Epithelial cell of prostate (primary cell): ENCODE results near the gene CAMSAP2.

Source experiments
- DNase-seq: peaks from one replicate; pipeline ENCODE4 v3.0.0-alpha.2; 2011; ENCODE audit warnings: low read depth, low spot score
- H3K27ac ChIP-seq: fragments of 450-650 bp; 2 replicates; pipeline ENCODE4 v1.5.1; 2017; ENCODE audit warnings: mild to moderate bottlenecking

CAMSAP2 gene

DNA sequence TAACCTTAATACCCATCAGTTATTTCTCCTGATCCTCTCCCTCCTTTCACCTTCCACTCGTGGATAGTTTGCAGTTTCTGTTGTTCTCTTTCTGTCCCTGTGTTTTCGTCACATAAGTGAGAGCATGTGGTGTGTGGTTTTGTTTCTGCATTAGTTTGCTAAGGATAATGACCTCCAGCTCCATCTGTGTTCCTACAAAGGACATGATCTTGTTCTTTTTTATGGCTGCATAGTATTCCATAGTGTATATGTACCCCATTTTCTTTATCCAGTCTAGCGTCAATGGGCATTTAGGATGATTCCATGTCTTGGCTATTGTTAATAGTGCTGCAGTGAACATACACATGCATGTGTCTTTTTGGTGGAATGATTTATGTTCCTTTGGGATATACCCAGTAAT, 97.5 kb downstream of the CAMSAP2 start:
- no peak overlapping the region for H3K27ac ChIP-seq
- DNase-seq: no peak

DNA sequence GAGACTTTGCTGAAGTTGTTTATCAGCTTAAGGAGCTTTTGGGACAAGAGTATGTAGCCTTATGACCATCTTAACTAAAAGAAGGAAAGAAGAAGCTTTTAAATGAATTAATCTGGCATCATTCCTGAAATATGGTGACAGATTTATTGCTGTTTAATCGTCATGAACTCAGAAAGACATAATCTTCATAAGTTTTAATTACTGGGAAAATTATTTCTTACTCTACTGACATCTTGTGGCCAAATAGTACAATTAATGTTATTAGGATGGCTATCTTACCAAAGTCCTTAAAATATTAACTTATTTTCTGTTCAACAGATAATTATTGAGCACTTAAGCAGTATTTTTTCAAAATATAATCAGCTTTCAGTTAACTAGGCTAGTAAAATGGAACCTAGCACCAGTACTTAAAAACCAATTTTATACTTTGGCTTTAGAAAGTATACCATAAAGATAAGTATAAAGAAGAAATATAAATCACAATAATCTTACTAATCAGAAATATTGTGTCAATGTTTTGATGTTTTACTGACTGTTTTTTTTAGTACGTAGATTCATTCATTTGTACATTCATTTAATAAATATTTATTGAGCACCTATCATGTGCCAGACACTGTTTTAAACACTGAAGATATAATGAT, 99.4 kb downstream of the CAMSAP2 start:
- DNase-seq: no peak
- H3K27ac ChIP-seq: no peak overlapping the region

DNA sequence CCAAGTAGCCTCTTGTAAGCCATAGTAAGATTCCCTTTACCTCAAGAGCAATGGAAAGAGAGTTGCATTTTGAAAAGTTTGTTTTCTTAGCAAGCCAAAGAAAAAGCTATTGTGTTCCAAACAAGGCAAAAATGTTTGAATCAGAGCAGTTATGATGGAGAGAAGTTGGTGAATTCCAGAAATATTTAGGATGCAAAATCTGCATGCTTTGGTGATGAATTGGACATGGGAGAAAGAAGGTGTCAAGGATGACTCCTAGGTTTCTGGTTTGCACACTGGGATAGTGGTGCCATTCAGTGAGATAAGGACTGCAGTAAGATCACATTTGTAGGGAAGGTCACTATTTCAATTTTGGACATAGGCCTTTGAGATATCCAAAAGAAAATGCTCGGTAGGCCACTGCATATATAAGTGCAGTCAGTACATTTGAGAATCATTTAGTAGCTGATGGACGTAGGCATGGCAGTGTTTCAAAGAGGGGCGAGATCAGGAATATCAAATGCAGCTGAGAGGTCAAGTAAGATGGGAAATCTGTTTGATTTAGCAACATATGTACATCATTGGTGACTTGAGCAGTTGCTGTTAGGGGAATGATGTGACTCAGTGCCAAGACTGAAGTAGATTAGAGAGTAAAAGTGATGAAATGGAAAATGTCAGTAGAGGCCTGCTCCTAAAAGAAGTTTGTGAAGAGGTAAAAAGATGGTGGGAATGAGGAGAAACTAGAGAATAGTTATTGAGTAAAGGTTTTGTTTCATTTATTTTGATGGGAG, 100.2 kb downstream of the CAMSAP2 start:
- DNase-seq: no peak
- H3K27ac ChIP-seq: no peak overlapping the region

DNA sequence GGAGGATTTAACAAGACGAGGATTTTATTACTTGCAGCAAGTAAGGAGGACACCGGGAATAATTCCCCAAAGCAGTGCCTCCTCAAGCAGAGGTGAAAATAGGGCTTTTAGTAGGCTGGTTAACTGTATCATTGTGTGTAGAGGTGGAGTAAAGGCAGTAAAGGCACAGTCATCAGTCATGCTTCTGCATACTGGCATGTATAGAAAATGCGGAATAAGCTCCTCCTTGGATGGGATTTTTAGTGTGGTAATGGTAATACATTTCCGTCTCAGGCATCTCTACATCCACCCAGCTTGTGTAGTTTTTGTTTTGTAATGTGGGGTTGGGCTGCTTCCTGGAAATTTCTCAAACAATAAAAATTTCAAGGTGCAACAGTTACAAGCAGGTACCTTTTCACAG, 106.7 kb downstream of the CAMSAP2 start:
- H3K27ac ChIP-seq: no peak overlapping the region

DNA sequence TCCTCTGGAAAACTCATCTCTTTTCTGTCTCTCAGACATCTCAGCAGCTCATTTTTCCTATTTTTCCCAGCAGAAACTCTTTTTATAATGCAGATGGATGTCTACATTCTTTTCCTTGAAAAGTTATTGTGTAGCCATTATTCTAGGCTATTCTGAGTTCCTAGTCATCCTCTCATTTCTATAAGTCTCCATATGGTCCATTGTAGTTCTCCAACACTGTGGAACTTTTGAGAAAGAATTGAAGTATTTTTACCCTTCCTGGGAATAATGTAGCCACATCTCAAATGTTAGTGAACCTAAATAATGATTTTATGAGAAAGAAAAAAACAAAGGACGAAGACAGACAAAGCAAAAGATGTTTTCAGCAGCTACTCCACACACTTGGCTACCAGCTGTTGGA, 107.7 kb downstream of the CAMSAP2 start:
- no peak for DNase-seq
- no peak overlapping the region for H3K27ac ChIP-seq

More for the DNA sequence above, 106.7 kb downstream of the CAMSAP2 start:
- no peak for DNase-seq

DNA sequence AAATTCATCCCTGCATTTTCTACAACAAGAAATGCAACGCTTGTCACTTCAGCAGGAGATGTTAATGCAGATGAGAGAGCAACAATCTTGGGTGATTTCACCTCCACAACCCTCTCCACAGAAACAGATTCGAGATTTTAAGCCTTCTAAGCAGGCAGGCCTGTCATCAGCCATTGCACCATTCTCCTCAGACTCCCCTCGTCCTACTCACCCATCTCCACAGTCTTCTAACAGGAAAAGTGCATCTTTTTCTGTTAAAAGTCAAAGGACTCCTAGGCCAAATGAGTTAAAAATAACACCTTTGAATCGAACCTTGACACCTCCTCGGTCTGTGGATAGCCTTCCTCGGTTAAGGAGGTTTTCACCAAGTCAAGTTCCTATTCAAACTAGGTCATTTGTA, 110.7 kb downstream of the CAMSAP2 start:
- DNase-seq: no peak
- H3K27ac ChIP-seq: no peak overlapping the region

DNA sequence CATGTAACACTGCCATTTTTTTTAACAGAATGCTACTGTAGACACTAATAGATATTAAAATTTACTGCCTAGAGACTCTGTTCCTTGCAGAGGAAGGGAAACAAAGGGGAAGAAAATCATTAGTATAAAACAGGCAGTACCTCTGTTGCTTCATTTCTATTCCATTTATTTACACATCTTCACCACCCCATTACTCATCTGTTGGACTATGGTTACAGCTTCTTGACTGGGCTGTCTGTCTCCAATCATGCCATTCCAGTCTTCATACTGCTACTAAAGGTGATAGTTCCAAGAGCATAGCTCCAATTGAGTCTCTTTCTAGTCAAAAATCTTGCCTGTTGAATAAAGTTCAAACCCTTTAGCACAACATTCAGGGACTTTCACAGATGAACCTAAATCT, 111.9 kb downstream of the CAMSAP2 start:
- peak; percentile 16 for DNase-seq
- peak overlapping the region; percentile 4 for H3K27ac ChIP-seq

DNA sequence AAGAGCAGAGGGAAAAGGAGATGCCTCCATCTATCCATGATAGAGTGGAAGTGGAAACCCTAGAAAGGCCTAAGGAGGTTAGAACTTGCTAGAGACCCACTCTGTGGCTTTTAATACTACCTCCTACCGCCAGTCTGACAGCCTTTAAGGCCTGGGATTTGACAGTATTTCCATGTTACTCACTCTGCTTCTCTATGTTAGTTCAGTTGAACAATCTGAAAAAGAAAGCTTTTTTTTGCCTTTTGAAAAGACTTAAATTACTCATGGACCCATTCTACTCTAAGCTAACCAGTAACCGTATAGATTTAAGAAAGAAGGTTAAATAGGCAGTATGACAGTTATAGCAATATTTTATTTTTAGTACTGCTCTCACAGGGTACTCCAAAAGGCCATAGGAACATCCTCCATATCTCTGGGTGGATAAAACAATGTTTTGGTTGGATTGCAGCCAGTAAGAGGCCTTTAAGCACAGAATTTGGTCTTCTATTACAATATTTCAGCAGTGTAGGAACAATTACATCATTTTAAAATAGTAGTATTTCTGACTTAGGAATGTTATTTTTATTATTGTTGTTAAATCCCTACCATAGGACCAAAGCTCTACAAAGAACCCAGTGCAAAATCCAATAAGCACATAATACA, 118.1 kb downstream of the CAMSAP2 start:
- no peak overlapping the region for H3K27ac ChIP-seq
- DNase-seq: no peak

DNA sequence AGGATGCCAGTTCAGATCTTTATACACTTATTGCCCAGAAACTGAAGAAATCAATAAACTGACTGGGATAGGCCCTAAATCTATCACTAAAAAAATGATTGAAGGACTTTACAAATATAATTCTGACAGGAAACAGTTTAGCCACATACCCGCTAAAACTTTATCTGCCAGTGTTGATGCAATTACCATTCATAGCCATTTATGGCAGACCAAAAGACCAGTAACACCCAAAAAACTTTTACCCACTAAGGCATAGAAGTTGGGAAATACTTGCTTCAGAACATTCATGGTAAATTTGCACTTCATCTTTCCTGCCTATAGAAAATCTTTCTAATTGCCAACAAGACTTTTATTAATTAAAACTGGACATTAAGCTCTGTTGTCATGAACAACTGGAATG, 119.1 kb downstream of the CAMSAP2 start:
- no peak for DNase-seq

DNA sequence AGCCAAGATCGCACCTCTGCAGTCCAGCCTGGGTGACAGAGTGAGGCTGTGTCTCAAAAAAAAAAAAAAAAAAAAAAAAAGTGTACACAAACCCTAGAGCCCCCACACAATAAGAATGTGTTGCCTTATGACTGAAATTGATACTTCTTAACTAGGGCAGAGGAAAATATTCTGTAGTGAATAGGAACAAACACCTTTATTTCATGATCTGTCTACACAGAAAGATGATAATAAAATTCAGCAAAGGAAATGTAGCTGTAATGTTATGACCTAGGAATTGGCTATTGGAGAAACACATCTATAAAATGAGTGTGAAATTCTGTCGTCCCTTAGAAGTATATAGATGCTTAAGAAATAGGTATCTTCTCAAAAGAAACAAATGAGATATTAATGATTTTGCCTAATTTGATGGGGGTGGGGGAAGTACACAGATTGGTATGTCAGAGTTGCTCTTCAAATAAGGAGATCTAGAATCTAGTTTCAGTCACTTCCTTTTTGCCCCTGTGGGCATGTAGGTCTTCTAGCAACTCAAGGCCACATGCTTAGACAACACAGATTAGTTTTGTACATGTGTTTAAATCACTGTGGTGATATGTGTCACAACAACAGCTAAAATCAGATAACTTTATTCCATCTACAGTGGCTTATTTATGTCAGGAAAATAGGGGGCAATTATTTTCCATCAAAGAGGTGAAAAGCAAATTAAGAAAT, 123.4 kb downstream of the CAMSAP2 start:
- H3K27ac ChIP-seq: no peak overlapping the region
- DNase-seq: no peak

More for the DNA sequence above, 119.1 kb downstream of the CAMSAP2 start:
- H3K27ac ChIP-seq: no peak overlapping the region

DNA sequence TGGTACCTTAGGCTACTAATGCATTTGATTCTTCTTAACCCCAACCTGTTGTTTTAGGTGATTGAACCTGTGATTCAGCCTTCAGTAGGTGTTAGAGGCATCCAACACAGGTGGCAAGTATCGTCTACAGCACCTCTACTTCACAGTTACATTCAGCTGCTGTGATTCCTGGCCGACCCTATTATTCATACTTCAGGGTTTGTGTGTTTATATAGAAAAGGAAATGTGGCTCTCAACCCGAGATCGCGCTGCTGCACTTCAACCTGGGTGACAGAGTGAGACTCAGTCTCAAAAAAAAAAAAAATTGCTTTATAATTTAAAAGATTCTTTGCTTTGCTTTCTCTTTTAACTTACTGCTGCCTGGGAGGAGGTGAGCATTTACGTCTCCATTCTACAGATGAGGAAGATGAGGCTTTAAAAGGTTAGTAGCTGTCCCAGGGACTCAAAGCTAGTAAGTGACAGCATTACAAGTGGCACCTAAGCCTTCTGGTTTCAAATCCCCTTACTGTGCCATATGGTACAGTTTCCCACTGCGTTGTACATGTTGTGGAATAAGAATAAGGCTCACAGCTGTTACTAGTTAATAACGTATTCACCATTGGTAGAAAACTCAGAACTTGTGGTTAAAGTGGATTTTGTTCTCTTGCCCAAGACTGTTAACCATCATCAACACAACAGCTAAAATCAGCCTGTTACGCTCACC, 124.2 kb downstream of the CAMSAP2 start:
- no peak overlapping the region for H3K27ac ChIP-seq
- no peak for DNase-seq

DNA sequence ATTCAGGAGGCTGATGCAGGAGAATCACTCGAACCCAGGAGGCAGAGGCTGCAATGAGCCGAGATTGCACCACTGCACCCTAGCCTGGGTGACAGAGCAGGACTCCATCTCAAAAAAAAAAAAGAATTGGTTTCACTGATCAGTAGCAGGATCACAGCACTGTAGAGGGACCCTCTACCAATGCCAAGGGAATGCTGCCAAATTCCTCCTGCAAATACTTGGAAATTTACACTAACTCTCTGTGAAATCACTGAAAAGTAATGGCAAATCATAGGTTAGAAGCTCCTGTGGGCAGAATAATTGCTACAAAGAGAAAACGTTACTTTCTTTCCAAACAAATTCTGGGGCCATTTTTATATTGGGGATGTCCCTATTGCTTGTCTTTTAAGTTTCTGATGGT, 127.4 kb downstream of the CAMSAP2 start:
- H3K27ac ChIP-seq: no peak overlapping the region
- no peak for DNase-seq

DNA sequence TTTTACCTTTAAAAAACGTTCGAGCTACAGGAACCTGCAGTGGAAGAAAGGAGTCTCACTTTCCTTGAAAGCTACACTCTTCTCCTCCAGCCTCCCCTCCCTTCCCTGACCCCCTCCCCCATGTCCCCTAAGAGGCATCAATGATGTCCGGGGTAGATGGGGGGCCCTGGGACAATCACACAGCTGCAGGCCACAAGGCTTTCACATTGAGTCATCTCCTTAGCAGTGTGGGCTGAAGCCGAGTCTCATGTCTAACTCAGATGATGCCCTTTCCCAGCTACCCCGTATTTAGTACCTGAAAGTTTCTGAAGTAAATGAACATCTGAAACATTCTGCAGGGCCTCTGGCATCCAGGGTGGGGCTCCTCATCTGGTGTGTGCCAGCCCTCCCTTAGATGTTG, 127.8 kb downstream of the CAMSAP2 start:
- DNase-seq: no peak
- H3K27ac ChIP-seq: no peak overlapping the region

DNA sequence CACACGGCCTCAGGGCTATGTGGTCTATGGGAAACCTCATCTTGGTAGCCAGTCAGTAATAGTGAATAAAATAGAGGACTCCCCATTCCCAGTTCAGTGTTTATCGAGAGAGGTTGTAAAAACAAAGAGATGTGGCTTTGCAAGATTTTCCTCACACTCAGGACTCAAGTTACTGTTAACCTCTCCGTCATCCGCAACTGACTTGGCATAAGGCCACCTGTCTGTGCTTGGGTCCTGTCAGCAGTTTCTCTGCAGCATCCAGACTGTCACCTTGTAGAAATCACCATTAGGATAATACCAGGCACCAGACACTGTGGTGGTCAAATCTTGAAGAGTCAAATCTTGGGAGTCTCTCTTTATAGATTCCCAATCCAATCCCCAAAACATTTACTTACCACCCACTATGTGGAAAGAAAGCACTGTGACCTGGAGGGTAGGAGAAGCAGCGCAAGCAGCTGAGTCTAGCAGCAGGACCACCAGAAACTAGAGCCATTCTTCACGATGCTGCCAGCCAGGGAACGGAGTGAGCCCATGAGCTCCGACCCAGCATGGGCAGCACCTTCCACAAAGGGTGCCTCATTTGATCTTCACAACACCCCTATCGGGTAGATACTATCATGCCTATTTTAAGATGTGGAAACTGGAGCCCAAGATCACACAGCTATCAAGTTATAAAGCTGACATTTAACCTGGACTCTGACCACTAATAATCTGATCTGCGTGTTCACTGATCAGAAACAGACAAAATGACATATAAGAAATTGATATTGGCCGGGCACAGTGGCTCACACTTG, 128.5 kb downstream of the CAMSAP2 start:
- DNase-seq: no peak

DNA sequence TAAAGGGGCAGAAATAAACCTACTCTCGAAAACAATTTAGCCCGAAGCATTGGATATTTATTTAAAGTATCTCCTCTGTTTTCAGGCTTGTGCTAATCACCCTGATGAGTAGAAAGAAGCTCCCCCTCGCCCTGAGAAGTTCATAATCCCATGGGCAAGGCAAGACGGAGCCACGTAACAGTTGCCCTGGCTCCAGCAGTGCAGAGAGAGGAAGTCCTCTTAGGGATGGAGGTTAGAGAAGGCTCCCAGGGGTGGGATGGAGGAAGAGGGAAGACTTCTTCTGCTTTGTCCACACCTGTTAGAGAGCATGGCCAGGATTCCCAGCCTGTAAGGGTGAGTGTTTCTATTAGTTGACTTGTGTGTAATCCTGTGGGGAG, 130.7 kb downstream of the CAMSAP2 start:
- H3K27ac ChIP-seq: no peak overlapping the region
- no peak for DNase-seq

More for the DNA sequence above, 128.5 kb downstream of the CAMSAP2 start:
- no peak overlapping the region for H3K27ac ChIP-seq

DNA sequence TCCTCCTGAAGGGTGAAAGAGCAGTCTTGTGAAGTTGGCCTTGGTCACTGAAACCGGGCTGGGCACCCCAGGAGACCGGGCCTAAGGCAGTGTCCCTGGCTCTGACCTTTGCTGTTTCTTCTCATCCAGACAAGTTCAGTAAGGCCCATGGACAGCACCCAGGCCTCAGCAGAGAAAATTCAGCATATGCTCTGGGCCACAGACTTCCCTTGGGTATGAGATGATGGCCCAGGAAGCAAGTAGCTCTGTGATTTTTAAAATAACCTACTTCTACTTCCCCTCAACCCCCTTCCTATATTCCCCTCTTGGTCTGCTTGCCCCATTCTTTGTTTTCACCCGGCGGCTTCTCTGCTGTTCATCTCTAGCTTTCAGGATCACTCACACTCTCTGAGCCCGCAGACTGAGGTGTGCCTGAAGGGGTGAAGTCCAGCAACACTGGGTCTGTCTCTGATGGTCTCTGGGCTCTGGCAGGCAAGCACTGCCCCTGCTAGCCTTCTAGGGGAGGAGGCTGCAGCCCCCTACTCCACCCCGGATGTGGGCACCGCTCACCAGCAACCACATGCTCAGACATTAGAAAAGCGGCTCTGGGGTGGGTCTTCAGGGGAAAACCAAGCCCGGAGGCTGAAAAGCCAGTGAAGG, 131.2 kb downstream of the CAMSAP2 start:
- no peak for DNase-seq

DNA sequence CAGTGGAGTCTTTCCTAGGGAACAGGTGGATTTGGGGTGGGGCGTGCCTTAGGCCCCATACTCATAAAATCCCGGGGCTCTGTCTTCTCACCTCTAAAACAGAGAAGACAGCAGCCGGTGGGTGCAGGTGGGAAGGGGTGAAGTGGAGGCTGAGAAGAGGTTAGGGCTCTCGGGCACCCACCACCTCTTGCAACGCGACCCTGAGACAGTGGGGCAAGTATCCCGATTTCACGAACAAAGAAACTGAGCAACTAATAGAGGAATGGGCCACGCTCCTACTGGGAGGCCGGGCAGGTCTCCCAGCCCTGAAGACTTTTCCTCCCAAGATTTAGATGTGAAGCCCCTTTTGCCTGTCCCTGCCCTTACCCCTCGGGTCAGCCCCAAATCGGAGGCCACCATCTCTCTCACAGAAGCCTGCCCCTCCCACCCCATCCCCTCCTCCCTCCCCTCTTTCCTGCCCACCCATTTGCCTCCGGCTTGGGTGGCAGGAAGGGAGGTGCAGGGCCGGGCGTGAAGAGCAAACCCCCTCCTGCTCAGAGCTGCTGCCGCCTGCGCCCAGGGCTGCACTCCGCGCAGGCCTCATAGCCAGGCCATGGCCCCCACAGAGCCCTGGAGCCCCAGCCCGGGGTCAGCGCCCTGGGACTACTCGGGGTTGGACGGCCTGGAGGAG, 133.9 kb downstream of the CAMSAP2 start, which contains the start of gene GPR25:
Gene GPR25, plus strand, starts transcription at position 536 of the 670 bp plus-strand sequence. Its CDS starts 57 bp downstream, at position 593.
- DNase-seq: no peak
- H3K27ac ChIP-seq: no peak within 1 kb of the TSS

More for the DNA sequence above, 131.2 kb downstream of the CAMSAP2 start:
- no peak overlapping the region for H3K27ac ChIP-seq

DNA sequence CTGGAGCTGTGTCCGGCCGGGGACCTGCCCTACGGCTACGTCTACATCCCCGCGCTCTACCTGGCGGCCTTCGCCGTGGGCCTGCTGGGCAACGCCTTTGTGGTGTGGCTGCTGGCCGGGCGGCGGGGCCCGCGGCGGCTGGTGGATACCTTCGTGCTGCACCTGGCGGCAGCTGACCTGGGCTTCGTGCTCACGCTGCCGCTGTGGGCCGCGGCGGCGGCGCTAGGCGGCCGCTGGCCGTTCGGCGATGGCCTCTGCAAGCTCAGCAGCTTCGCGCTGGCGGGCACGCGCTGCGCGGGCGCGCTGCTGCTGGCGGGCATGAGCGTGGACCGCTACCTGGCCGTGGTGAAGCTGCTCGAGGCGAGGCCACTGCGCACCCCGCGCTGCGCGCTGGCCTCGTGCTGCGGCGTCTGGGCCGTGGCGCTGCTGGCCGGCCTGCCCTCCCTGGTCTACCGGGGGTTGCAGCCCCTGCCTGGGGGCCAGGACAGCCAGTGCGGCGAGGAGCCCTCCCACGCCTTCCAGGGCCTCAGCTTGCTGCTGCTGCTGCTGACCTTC, 134.5 kb downstream of the CAMSAP2 start:
- DNase-seq: no peak
- H3K27ac ChIP-seq: no peak overlapping the region
